ENCODE measurements around the gene POLD3. TPM values are rescaled to one million over a fixed set of nuclear protein-coding genes. Genes with fewer than 3 reads are reported as not detected.
A peak's percentile ranks its signal among the peaks of the same experiment; 100 is the strongest.

Gene POLD3
- total RNA-seq, 1 donor from 2014 or later = 5.6 TPM

DNA sequence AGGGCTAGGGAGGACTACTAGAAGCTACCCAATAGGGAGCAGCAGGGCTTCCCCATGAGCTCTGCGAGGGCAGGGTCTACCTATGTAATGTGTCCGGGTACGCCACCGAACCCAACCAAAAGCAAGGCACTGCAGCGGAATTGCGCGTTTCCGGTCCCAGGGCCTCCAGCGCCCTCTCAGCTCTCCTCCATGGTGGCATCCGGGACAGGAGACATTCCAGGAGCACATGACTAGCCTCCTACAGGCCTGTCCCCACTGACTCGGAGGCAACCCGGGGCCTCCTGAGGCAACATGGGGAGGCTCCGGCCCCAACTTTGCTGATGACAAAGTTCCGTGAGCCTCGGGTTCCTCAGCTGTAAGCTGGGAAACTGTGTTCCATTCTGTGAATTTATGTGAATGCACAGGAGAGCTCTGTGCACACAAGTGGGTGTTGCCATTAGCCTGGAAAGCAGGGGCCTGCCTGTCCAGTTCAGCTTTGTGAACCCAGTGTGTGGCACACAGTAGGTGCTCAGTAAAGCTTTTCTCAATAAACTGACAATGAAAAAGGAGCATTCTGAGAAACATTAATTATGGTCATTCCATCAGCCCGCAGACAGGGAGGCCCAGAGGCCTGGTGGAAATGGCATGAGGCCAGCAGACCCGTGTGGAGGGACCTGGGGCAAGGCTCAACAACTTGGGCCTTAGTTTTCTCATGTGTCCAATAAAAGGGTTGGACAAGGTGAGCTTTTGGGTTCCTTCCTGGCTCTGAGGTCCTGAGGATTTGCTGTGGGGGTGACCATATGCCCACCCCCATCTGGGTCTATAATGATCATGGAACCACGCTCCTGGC lies 88.5 kb downstream of the POLD3 start:
- intact Hi-C loops (cut with DNase I) = no loop called here
- DNase-seq (no peak), ATAC-seq (ENCODE audit: poor library complexity) (no peak)

DNA sequence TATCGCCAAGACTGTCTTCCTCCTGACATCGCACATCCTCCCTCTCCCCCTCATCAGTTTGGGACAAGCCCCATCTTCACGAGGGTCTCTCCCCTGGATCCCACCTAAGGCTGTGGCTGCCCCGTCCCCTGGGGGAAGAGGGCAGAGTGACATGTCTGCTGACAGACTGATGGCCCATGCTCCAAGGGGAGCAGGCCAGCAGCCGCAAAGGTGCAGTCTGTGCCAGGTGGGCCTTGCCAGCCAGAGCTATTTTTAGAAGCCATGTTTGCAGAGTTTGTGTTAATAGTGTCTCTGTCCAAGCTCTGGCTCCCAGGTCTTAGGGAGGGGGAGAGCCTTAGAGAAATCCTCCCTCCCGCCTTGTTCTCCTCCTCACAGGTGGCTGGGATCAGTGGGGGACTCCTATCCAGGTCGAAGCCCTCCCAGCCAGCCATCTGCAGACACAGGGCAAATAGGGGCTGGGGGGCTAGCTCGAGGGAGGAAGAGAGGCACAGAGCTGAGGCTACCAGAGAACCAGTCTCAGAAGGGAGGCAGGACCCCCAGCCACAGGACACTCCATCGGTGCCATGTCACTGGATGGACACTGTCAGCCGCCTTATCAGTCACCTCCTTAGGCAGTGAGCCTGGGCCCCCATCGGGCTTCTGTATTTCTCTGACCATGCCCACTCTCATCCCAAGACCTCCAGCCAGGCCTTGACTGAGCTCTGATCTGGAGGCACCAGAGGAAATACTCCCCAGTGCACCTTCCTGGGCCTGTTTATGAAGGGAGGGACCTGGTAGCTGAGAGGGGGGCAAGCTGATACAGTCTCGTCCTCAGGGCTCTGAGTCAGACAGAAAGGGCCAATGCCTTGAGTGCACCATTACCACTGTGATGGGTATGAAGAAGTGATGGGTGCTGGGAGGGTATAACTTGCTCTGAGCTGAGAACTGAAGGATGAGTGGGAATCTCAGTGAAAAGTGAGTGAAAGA lies 89.6 kb downstream of the POLD3 start:
- intact Hi-C loops (cut with DNase I) = no loop called here
- DNase-seq (peak; percentile 73), ATAC-seq (ENCODE audit: poor library complexity) (peak; percentile 79)

DNA sequence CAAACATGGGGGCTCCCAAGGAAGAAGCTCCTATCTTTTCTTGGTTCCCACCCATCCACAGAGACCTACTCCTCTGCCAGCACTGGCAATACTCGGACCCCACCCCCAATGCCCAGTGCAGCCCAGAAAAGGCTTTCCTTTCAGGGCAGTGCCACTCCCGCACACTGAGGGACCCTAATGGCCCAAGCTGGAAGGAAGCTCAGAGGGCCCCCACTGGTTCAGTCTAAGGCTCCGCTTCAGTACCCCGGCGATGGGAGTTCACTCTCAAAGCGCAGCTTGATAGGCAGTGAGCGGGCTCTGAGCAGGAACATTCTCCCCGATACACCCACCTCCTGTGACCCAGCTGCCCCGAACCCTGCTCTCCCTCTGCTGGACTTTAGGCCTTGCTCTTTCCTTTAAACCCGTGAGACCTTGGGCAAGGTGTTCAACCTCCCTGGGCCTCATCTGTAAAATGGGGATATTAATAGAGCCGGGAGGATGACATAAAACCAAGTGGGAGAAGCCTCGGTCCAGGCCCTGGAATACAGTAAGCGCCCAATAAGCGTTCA lies 90.4 kb downstream of the POLD3 start:
- no peak for ATAC-seq (ENCODE audit: poor library complexity)
- intact Hi-C loops (cut with DNase I) = no loop called here
- no peak for DNase-seq

DNA sequence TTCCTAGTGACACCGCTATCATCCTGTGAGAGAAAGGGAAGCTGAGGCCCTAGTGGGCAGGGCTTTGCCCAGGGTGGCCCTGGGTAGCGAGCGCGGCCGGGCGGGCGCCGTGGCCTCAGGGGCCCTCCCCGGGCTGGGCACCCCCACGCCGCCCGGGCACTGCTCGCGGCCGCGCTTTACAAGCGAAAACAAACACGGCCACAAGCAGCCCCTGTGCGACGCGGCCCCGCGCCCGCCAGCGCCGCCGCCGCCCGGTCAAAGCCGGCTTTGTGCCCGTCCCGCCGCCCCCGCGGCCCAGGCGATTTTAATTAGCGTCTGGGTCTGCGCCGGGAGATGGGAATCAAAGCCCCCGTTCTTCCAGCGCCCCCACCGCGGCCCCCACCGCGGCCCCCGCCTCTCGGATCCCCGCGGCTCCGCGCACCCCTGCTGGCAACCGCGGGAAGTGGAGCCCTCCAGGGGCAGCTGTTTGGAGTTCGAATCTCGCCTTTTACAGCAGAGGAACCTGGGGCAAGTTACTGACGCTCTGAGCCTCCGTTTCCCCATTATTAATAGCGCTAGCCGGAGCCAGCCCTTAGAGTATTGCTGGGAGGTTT lies 91.0 kb downstream of the POLD3 start:
- ATAC-seq (ENCODE audit: poor library complexity) (peak; percentile 42), DNase-seq (peak; percentile 53)
- intact Hi-C loops (cut with DNase I) = no loop called here

DNA sequence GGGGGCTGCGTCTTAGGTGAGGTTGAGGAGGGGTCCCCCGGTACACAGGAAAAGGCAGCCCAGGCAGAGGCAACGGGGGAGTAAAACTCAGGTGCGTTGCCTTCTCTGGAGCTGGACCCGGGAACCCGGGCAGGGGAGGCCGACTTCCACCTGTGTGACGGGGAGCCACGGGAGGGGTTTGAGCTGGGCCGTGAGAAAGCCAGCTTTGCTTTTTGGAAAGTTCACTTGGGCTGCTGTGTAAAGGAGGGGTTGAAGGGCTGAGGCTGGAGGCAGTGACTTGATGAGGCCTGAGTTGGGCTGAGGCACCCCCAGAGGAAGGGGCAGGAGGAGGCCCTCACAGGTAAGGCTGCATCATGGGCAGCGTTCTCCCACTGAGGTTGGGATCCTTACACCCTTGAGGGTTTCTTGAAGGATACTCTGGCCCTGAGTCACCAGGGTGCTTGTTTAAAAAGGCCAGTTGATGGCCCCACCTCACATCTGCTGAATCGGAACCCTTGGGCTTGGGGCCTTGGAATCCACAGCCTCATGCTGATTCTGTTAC lies 91.6 kb downstream of the POLD3 start:
- intact Hi-C loops (cut with DNase I) = no loop called here
- no peak for DNase-seq
- ATAC-seq (ENCODE audit: poor library complexity) = no peak

DNA sequence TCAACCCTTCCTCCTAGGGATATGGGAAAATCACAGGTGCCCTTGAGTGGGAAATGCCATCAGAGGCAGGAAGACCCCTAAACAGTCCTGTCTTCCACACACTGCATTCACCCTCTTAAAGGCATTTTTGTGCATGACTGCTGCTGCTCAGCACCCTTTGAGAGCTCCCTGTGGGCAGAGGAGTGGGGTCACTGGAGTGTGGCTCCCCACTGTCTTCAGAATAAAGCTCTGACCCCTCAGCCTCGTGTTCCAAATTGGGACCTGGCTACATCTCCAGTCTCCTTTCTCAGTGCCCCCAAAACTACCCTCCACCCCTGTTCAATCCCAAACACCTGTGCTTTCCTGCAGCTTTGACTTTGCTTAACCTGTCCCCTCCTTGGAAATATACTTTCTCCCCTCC lies 92.3 kb downstream of the POLD3 start:
- DNase-seq = peak; percentile 9
- intact Hi-C loops (cut with DNase I) = no loop called here
- no peak for ATAC-seq (ENCODE audit: poor library complexity)

DNA sequence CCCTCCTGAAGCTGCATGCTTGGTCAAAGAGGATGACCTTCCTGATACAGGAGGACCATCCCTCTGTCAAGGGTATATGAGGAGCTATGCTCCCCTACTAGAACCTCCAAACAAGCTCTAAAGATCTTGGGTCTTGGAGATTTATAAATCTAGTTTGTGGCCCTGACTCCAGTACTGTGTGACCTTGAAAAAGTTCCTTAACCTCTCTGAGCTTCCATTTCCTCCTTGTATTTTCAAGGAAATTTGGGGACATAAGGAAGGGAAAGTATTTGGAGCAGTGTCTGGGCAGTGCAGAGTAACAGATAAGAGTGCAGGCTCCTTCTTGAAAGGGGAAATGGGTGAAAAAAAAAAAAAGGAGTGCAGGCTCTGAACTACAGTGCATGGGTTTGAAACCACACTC lies 93.0 kb downstream of the POLD3 start:
- no peak for ATAC-seq (ENCODE audit: poor library complexity)
- no peak for DNase-seq
- intact Hi-C loops (cut with DNase I) = no loop called here

DNA sequence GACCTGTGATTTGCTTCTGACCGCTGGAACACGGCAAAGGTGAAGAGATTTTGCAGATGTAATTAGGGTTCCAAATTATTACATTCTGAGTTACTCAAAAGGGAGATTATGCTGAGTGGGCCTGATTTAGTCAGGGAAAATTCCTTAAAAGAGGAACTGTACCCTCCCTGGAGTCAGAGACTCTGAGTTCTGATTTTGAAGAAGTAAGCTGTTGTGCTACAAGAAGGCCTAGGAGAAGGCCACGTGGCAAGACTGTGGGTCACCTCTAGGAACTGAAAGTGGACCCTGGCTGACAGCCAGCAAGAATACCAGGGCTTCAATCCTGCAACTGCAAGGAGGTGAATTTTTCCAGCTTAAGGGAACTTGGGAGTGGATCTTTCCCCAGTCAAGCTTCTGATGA lies 93.5 kb downstream of the POLD3 start:
- ATAC-seq (ENCODE audit: poor library complexity) (no peak), DNase-seq (peak; percentile 55)
- intact Hi-C loops (cut with DNase I) = no loop called here

DNA sequence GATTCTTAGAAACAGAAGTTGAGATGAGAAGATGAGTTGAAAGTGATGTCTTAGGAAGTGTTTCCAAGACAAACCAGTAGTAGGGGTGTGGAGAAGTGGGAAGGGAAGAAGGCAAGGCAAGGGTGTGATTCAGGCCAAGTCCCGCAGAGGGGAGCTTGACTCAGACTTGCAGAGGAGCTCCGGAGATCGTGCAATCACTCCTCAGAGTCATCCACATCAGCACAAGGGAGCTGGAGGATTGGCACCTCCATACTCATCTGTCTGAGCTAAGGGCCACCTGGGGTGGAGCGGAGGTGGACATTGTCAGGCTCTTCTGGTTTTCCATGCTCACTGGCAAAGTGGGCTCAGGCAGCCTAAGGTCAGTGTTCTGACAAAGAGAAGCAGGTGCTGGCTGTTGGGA lies 94.4 kb downstream of the POLD3 start:
- peak; percentile 36 for DNase-seq
- ATAC-seq (ENCODE audit: poor library complexity) = no peak
- intact Hi-C loops (cut with DNase I) = no loop called here

DNA sequence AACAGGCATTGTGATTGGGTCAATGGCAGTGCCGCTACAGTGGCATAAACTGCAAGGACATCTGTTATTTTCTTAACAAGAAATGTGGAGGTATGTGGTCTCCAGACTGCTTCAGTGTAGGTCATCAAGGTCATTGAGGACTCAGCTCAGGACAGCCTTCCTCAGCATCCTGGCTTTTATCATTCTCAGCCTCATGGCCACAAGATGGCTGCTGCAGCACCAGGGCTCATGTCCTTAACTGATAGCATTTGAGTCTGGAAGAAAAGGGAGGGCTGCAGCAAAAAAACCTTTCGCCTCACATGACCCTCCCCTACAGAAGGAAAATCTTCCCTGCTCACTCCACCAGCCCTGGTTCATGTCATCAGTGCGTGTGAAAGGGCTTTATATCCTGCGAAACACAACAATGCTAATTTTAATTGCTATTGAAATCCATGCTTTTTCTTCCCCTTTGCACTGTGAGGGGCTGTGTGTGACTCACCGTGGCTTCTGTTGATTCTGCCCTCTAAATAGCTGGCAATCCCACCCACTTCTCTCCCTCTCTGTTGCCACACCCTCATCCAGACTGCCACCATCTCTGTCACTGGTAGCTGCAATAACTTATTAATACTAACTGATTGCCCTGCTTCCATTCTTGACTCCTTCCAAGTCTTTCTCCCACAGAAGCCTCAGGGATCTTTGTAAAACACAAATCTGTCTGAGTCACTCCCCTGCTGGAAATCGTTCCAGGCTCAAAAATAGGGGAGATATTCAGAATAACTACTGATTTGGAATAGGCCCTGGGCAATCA lies 95.0 kb downstream of the POLD3 start:
- ATAC-seq (ENCODE audit: poor library complexity) = peak; percentile 9
- intact Hi-C loops (cut with DNase I) = no loop called here
- peak; percentile 2 for DNase-seq

DNA sequence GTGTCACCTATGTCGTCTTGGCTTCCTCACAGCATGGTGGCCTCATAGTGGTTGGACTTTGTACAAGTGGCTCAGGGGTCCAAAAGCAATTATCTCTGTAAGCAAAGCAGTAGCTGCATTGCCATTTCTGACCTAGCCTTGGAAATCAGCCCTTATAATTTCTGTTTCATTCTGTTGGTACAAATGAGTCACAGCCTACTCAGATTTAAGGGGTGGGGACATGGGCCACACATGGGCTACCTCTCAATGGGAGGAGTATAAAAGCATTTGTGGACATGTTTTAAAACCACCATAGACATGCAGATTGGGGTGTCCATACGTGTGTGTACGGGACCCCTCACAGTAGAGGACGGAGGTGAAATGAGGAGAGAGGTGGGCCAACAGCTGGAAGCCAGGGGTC lies 97.3 kb downstream of the POLD3 start:
- ATAC-seq (ENCODE audit: poor library complexity) = no peak
- DNase-seq = peak; percentile 4
- intact Hi-C loops (cut with DNase I) = no loop called here

DNA sequence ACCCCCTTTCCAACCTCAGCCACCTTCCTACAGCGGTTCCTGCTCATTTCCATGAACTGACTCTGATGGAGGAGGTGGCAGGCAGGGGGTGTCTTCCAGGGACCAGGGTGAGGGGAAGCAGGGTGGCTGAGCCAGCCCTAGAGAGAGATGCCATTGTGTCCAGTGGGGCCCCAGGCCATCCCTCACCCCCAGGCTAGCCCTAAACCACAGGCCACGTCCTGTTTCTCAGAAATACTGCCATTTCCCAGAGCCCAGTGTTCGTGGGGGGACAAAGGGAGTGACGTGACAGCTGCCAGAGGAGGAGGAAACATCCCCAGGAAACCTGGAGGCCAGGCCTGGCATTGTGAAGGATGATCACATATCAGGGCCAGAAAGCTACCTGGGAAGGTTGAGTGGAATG lies 99.4 kb downstream of the POLD3 start:
- intact Hi-C loops (cut with DNase I) = no loop called here
- DNase-seq = no peak
- no peak for ATAC-seq (ENCODE audit: poor library complexity)

Other genes starting within 250 kb of the POLD3 start
- gene PGM2L1, start 194.1 kb upstream of the POLD3 start, total RNA-seq = 1.9 TPM
- gene KCNE3, start 125.0 kb upstream of the POLD3 start, total RNA-seq = 2.6 TPM
- 3.3 TPM for gene LIPT2, start 98.9 kb upstream of the POLD3 start, total RNA-seq
- gene CHRDL2, start 138.8 kb downstream of the POLD3 start, total RNA-seq = 11.1 TPM
- gene RNF169, start 156.3 kb downstream of the POLD3 start, total RNA-seq = 10.2 TPM